Activated CD8-positive, alpha-beta memory T cell treated with anti-CD3 and anti-CD28 coated beads, Interleukin-2, amount 50 U/mL, for 48 hours (primary cell): ENCODE data around the gene KMO.

Source experiments
- DNase-seq: peaks from one replicate; pipeline ENCODE4 v3.0.0-alpha.2; 2020

Gene KMO

GRCh38 chr1:241598249-241598648, 66.1 kb downstream of the KMO start:
- DNase-seq, result no peak

GRCh38 chr1:241600496-241600901, 68.3 kb downstream of the KMO start:
- no peak for DNase-seq

GRCh38 chr1:241603731-241604245, 71.6 kb downstream of the KMO start:
- no peak for DNase-seq

- DNase-seq, result no peak
Measured at GRCh38 chr1:241605146-241605805, 73.1 kb downstream of the KMO start.

GRCh38 chr1:241606544-241606943, 74.4 kb downstream of the KMO start:
- DNase-seq, result no peak

GRCh38 chr1:241607497-241607896, 75.3 kb downstream of the KMO start:
- DNase-seq, result no peak

- no peak for DNase-seq
Measured at GRCh38 chr1:241608379-241609033, 76.3 kb downstream of the KMO start.

- no peak for DNase-seq
Measured at GRCh38 chr1:241610056-241610815, 78.1 kb downstream of the KMO start.

- no peak for DNase-seq
Measured at GRCh38 chr1:241611063-241611462, 78.9 kb downstream of the KMO start.

GRCh38 chr1:241611736-241612135, 79.6 kb downstream of the KMO start:
- DNase-seq, result no peak

GRCh38 chr1:241612533-241613477, 80.6 kb downstream of the KMO start:
- DNase-seq, result no peak

- DNase-seq, result no peak
Measured at GRCh38 chr1:241614144-241614543, 82.0 kb downstream of the KMO start.

GRCh38 chr1:241614572-241614971, 82.4 kb downstream of the KMO start:
- no peak for DNase-seq

- DNase-seq, result no peak
Measured at GRCh38 chr1:241615043-241615974, 83.1 kb downstream of the KMO start.

GRCh38 chr1:241617426-241617825, 85.2 kb downstream of the KMO start:
- DNase-seq, result no peak

- DNase-seq, result no peak
Measured at GRCh38 chr1:241622669-241623068, 90.5 kb downstream of the KMO start.

- no peak for DNase-seq
Measured at GRCh38 chr1:241624935-241625334, 92.8 kb downstream of the KMO start.

GRCh38 chr1:241627453-241628259, 95.5 kb downstream of the KMO start:
- DNase-seq, result no peak

GRCh38 chr1:241630005-241630404, 97.8 kb downstream of the KMO start:
- no peak for DNase-seq

- DNase-seq, result no peak
Measured at GRCh38 chr1:241630476-241630875, 98.3 kb downstream of the KMO start.

- DNase-seq, result no peak
Measured at GRCh38 chr1:241630899-241631298, 98.7 kb downstream of the KMO start.
